Measurements from ENCODE around the gene COLQ. TPM values are rescaled to one million over a fixed set of nuclear protein-coding genes. Genes with fewer than 3 reads are reported as not detected.

The COLQ gene
- polyA plus RNA-seq, 1 donor (not counting 4 experiments of a cell fraction or from before 2014, with no cell fraction given) = 0.35 TPM

GRCh38 chr3:15449489-15450224, 71.8 kb downstream of the COLQ start:
- DNase-seq (ENCODE audit: low read depth, low spot score) (no peak), FAIRE-seq (no peak)
- Histone ChIP-seq H3K9me3 (ENCODE audit: control insufficient read depth, low read depth, low read length) (no peaks in the 10 kb centered on the region), H4K20me1 (ENCODE audit: control insufficient read depth, extremely low read depth, insufficient read depth, low read length) (no peaks in the 10 kb centered on the region), H3K9ac (ENCODE audit: control insufficient read depth, extremely low read depth, insufficient read depth, low read length) (no peak overlapping the region), H2AFZ (ENCODE audit: control insufficient read depth, low read length) (no peak overlapping the region), H3K36me3 (ENCODE audit: control insufficient read depth in 2 of 2, extremely low read depth in 1 of 2, insufficient read depth in 2 of 2, low read length in 2 of 2) (no peaks in the 10 kb centered on the region), H3K4me3 (ENCODE audit: control insufficient read depth in 2 of 3, extremely low read depth in 1 of 3, insufficient read depth in 2 of 3, low read depth in 1 of 3, low read length in 3 of 3) (no peak overlapping the region), H3K27me3 (ENCODE audit: control insufficient read depth, extremely low read depth, insufficient read depth, low read length) (no peaks in the 10 kb centered on the region), H3K4me1 (ENCODE audit: control insufficient read depth, extremely low read depth, insufficient read depth, low read length) (no peaks in the 10 kb centered on the region), H3K27ac (ENCODE audit: control insufficient read depth, insufficient read depth, low read length) (no peak overlapping the region), H3K79me2 (ENCODE audit: control insufficient read depth, insufficient read depth, low read length) (no peaks in the 10 kb centered on the region), H3K4me2 (ENCODE audit: control insufficient read depth, extremely low read depth, insufficient read depth, low read depth, low read length) (no peak overlapping the region), H3K9me1 (ENCODE audit: control insufficient read depth, extremely low read depth, insufficient read depth, low read length) (no peaks in the 10 kb centered on the region)
- no peak for TF ChIP-seq CTCF (optimal IDR thresholded peaks at IDR 0.05 in 1 of 3, IDR thresholded peaks at IDR 0.05 in 1 of 3, conservative IDR thresholded peaks at IDR 0.05 in 1 of 3; ENCODE audit: extremely low read depth in 1 of 3, insufficient read depth in 2 of 3, low read length in 3 of 3)
- TF ChIP-seq EZH2 (IDR thresholded peaks at IDR 0.05; ENCODE audit: low read length) = no peak
- dilution Hi-C loops (cut with MboI; ENCODE audit: extremely low pct_ligation_motif_present, low sequenced_read_pairs) = no loop called here

GRCh38 chr3:15443826-15444524, 77.5 kb downstream of the COLQ start:
- Histone ChIP-seq H3K9ac (ENCODE audit: control insufficient read depth, extremely low read depth, insufficient read depth, low read length) (no peak overlapping the region), H3K4me3 (ENCODE audit: control insufficient read depth in 2 of 3, extremely low read depth in 1 of 3, insufficient read depth in 2 of 3, low read depth in 1 of 3, low read length in 3 of 3) (no peak overlapping the region), H3K4me2 (ENCODE audit: control insufficient read depth, extremely low read depth, insufficient read depth, low read depth, low read length) (no peak overlapping the region), H2AFZ (ENCODE audit: control insufficient read depth, low read length) (no peak overlapping the region), H3K36me3 (ENCODE audit: control insufficient read depth in 2 of 2, extremely low read depth in 1 of 2, insufficient read depth in 2 of 2, low read length in 2 of 2) (peaks cover 8 to 19% of the 10 kb centered on the region in 2 experiments), H3K27ac (ENCODE audit: control insufficient read depth, insufficient read depth, low read length) (no peak overlapping the region), H3K9me3 (ENCODE audit: control insufficient read depth, low read depth, low read length) (no peaks in the 10 kb centered on the region), H4K20me1 (ENCODE audit: control insufficient read depth, extremely low read depth, insufficient read depth, low read length) (peaks cover 2% of the 10 kb centered on the region), H3K79me2 (ENCODE audit: control insufficient read depth, insufficient read depth, low read length) (no peaks in the 10 kb centered on the region), H3K4me1 (ENCODE audit: control insufficient read depth, extremely low read depth, insufficient read depth, low read length) (peaks cover 27% of the 10 kb centered on the region), H3K9me1 (ENCODE audit: control insufficient read depth, extremely low read depth, insufficient read depth, low read length) (no peaks in the 10 kb centered on the region), H3K27me3 (ENCODE audit: control insufficient read depth, extremely low read depth, insufficient read depth, low read length) (no peaks in the 10 kb centered on the region)
- FAIRE-seq = no peak
- dilution Hi-C loops (cut with MboI; ENCODE audit: extremely low pct_ligation_motif_present, low sequenced_read_pairs) = no loop called here
- no peak for DNase-seq (ENCODE audit: low read depth, low spot score)
- no peak for TF ChIP-seq EZH2 (IDR thresholded peaks at IDR 0.05; ENCODE audit: low read length)
- no peak for TF ChIP-seq CTCF (optimal IDR thresholded peaks at IDR 0.05 in 1 of 3, IDR thresholded peaks at IDR 0.05 in 1 of 3, conservative IDR thresholded peaks at IDR 0.05 in 1 of 3; ENCODE audit: extremely low read depth in 1 of 3, insufficient read depth in 2 of 3, low read length in 3 of 3)

All from keratinocyte (primary cell).